Endodermal cell (in vitro differentiated cells): ENCODE measurements around the gene KANSL2. TPM values are rescaled to one million over a fixed set of nuclear protein-coding genes. Genes with fewer than 3 reads are reported as not detected.
"Not testable (repeated sequence)": the region's sequence is repeated elsewhere in the genome, so short reads cannot be mapped to it uniquely, and the experiment has no call there.

Experiments used
- DNase-seq: peaks from one replicate; pipeline ENCODE4 v3.0.0-alpha.2; 2017
- H3K27ac ChIP-seq: 2 replicates; pipeline ENCODE4 v1.5.1; 2013; ENCODE audit warnings: mild to moderate bottlenecking, low read depth, low read length, moderate library complexity
- H3K27me3 ChIP-seq: 2 replicates; pipeline ENCODE4 v1.6.1; 2013; ENCODE audit warnings: mild to moderate bottlenecking, low read length, moderate library complexity; ENCODE audit not compliant: insufficient read depth, control insufficient read depth, poor library complexity, severe bottlenecking
- H3K36me3 ChIP-seq: 2 replicates; pipeline ENCODE4 v1.7.0; 2013; ENCODE audit warnings: mild to moderate bottlenecking, low read length, moderate library complexity; ENCODE audit not compliant: control insufficient read depth, insufficient read depth
- H3K4me1 ChIP-seq: one replicate; pipeline ENCODE4 v1.7.0; 2013; ENCODE audit warnings: low read length; ENCODE audit not compliant: control insufficient read depth, insufficient read depth
- H3K4me3 ChIP-seq: 2 replicates; pipeline ENCODE4 v1.5.1; 2013; ENCODE audit warnings: mild to moderate bottlenecking, low read length, moderate library complexity
- H3K9ac ChIP-seq: 2 replicates; pipeline ENCODE4 v1.6.1; 2013; ENCODE audit warnings: mild to moderate bottlenecking, low read length, moderate library complexity; ENCODE audit not compliant: poor library complexity, severe bottlenecking; ENCODE audit errors: extremely low read depth
- H3K9me3 ChIP-seq: 2 replicates; pipeline ENCODE4 v1.6.1; 2013; ENCODE audit warnings: mild to moderate bottlenecking, low read length, moderate library complexity; ENCODE audit not compliant: control insufficient read depth
- H3K27ac Mint-ChIP-seq: 2 replicates; pipeline ENCODE4 v1.8.0; 2020; ENCODE audit warnings: mixed read lengths
- H3K27me3 Mint-ChIP-seq: 2 replicates; pipeline ENCODE4 v1.8.0; 2021; ENCODE audit warnings: mild to moderate bottlenecking, mixed read lengths; ENCODE audit not compliant: insufficient read depth
- H3K36me3 Mint-ChIP-seq: 2 replicates; pipeline ENCODE4 v1.8.0; 2020; ENCODE audit warnings: low read depth, mixed read lengths
- H3K4me1 Mint-ChIP-seq: 2 replicates; pipeline ENCODE4 v1.8.0; 2020; ENCODE audit warnings: mixed read lengths
- H3K4me3 Mint-ChIP-seq: 2 replicates; pipeline ENCODE4 v1.8.0; 2020; ENCODE audit warnings: mild to moderate bottlenecking, moderate library complexity, mixed read lengths
- H3K9me3 Mint-ChIP-seq: 2 replicates; pipeline ENCODE4 v1.8.0; 2020; ENCODE audit warnings: mild to moderate bottlenecking, mixed read lengths
- WGBS, 2 experiments: methylation state at CpG; one replicate each; pipeline versions ENCODE4 v1.1.5 to v1.1.7; 2013; ENCODE audit warnings: missing lambda C conversion rate in 2 of 2, mixed read lengths in 1 of 2; ENCODE audit not compliant: insufficient coverage in 1 of 2, insufficient read length in 1 of 2; 5-methylcytosine and 5-hydroxymethylcytosine counted together
- total RNA-seq, 2 donors: library from RNA; stranded (reverse); fragmentation: NEBNext Ultra II Directional in 1 of 2; extraction: Animal tissue kit (Norgen Biotek cat#: 25700) in 1 of 2; gene quantifications; 2 replicates in 1 of 2; 3 replicates in 1 of 2; pipeline ENCODE4 v1.2.1, GENCODE V29; 2021
- TF ChIP-seq, protein P1 (sequence below): fragments of 200-600 bp; sonication (generic); conservative IDR thresholded peaks from 2 replicates; pipeline ENCODE4 v1.5.0; 2021; ENCODE audit warnings: antibody characterized with exemption, mild to moderate bottlenecking

The KANSL2 gene
- total RNA-seq, 2 donors from 2014 or later: 39.6 to 41.5 TPM

DNA sequence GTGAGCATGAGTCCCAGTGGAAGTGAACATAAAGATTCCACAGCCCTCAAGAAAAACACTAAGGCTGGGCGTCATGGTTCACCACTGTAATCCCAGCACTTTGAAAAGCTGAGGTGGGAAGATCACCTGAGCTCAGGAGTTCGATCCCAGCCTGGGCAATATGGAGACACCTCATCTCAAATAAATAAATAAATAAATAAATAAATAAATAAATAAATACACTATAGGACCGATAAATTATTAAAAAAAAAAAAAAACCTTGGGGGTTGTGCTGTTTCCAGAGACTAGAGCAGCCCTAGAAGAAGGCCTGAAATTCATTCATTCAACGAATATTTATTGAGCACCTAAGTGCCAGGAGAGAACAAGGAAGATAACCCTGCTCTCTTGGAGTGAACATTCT lies 1.5 kb upstream of the KANSL2 start:
- no peak for DNase-seq
- peaks cover 36% of the 10 kb centered on the region for H3K36me3 ChIP-seq
- H3K9ac ChIP-seq: no peak overlapping the region
- Mint-ChIP-seq H3K9me3 (no peaks in the 10 kb centered on the region), H3K4me3 (no peak overlapping the region), H3K27ac (no peak overlapping the region), H3K27me3 (no peaks in the 10 kb centered on the region), H3K36me3 (peaks cover 33% of the 10 kb centered on the region), H3K4me1 (peaks cover 18% of the 10 kb centered on the region)
- no peaks in the 10 kb centered on the region for H3K27me3 ChIP-seq
- no peaks in the 10 kb centered on the region for H3K9me3 ChIP-seq
- no peaks in the 10 kb centered on the region for H3K4me1 ChIP-seq
- 67 to 93% methylated on average over 1 to 3 of the region's 4 CpGs for WGBS, 2 experiments
- TF ChIP-seq, protein P1, sequence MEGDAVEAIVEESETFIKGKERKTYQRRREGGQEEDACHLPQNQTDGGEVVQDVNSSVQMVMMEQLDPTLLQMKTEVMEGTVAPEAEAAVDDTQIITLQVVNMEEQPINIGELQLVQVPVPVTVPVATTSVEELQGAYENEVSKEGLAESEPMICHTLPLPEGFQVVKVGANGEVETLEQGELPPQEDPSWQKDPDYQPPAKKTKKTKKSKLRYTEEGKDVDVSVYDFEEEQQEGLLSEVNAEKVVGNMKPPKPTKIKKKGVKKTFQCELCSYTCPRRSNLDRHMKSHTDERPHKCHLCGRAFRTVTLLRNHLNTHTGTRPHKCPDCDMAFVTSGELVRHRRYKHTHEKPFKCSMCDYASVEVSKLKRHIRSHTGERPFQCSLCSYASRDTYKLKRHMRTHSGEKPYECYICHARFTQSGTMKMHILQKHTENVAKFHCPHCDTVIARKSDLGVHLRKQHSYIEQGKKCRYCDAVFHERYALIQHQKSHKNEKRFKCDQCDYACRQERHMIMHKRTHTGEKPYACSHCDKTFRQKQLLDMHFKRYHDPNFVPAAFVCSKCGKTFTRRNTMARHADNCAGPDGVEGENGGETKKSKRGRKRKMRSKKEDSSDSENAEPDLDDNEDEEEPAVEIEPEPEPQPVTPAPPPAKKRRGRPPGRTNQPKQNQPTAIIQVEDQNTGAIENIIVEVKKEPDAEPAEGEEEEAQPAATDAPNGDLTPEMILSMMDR: no peak
- no peak overlapping the region for H3K4me3 ChIP-seq
- no peak overlapping the region for H3K27ac ChIP-seq

DNA sequence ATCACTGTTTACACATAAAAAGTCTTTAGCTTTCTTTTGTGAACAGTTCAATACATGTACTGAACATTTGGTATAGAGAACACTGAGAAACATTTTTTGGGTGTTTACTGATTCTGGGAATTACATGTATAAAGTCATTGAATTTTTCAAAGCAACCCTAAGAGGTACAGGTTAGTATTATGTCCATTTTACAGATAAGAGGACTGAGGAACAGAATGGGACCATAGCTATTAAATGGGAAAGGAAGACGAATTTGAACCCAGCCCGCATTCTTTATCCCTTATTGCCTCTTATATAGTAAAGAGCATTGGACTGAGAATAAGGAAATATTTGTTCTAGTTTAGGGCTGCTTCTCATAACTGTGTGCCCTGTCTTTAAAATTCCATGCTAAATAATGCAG lies 889 bp upstream of the KANSL2 start:
- Histone ChIP-seq H3K4me1 (no peaks in the 10 kb centered on the region), H3K9me3 (no peaks in the 10 kb centered on the region), H3K9ac (no peak overlapping the region), H3K4me3 (peak overlapping the region; percentile 94), H3K36me3 (peaks cover 36% of the 10 kb centered on the region), H3K27me3 (no peaks in the 10 kb centered on the region), H3K27ac (no peak overlapping the region)
- Mint-ChIP-seq H3K27me3 (no peaks in the 10 kb centered on the region), H3K4me3 (peak overlapping the region; percentile 95), H3K27ac (no peak overlapping the region), H3K4me1 (peaks cover 21% of the 10 kb centered on the region), H3K36me3 (peaks cover 34% of the 10 kb centered on the region), H3K9me3 (no peaks in the 10 kb centered on the region)
- TF ChIP-seq, protein P1: no peak
- 88% methylated on average over 1 of the region's 2 CpGs; no CpG with 5 or more reads in 1 of the 2 experiments for WGBS, 2 experiments
- DNase-seq: no peak

- not testable (repeated sequence) for H3K27me3 ChIP-seq, H3K4me1 ChIP-seq, H3K9me3 Mint-ChIP-seq, H3K9me3 ChIP-seq, H3K27ac ChIP-seq, DNase-seq, H3K27me3 Mint-ChIP-seq
- Mint-ChIP-seq H3K27ac (peak overlapping the region; percentile 88), H3K4me3 (peak overlapping the region; percentile 95), H3K36me3 (peaks cover 34% of the 10 kb centered on the region), H3K4me1 (peaks cover 22% of the 10 kb centered on the region)
- Histone ChIP-seq H3K4me3 (peak overlapping the region; percentile 94), H3K9ac (peak overlapping the region; percentile 99), H3K36me3 (peaks cover 36% of the 10 kb centered on the region)
- WGBS, 2 experiments: 3 to 23% methylated on average over 11 to 17 of the region's 19 CpGs
Measured at GRCh38 chr12:48682533-48682905, 481 bp upstream of the KANSL2 start.

- no peaks in the 10 kb centered on the region for H3K9me3 Mint-ChIP-seq
- H3K36me3 ChIP-seq: peaks cover 41% of the 10 kb centered on the region
- H3K4me3 ChIP-seq: peak overlapping the region; percentile 94
- TF ChIP-seq, protein P1: no peak
- H3K4me1 ChIP-seq: no peaks in the 10 kb centered on the region
- WGBS, 2 experiments: 0 to 2% methylated on average over 6 to 11 of the region's 11 CpGs
- peaks cover 43% of the 10 kb centered on the region for H3K36me3 Mint-ChIP-seq
- no peaks in the 10 kb centered on the region for H3K9me3 ChIP-seq
- no peaks in the 10 kb centered on the region for H3K27me3 ChIP-seq
- H3K27ac Mint-ChIP-seq: peak overlapping the region; percentile 99
- H3K27me3 Mint-ChIP-seq: no peaks in the 10 kb centered on the region
- peak overlapping the region; percentile 94 for H3K27ac ChIP-seq
- H3K9ac ChIP-seq: peak overlapping the region; percentile 99
- peak overlapping the region; percentile 95 for H3K4me3 Mint-ChIP-seq
- DNase-seq: no peak
- H3K4me1 Mint-ChIP-seq: peaks cover 22% of the 10 kb centered on the region
Measured at GRCh38 chr12:48681399-48681709, 684 bp downstream of the KANSL2 start.
